UCSD-AML1 (cell line): ENCODE measurements around the gene RPL27.
"Not testable (repeated sequence)": the region's sequence is repeated elsewhere in the genome, so short reads cannot be mapped to it uniquely, and the experiment has no call there.

Experiments used
- DNase-seq: peaks from one replicate; lab custom pipeline; 2025; ENCODE audit not compliant: unreplicated experiment; lab: John Stamatoyannopoulos, UW

Gene RPL27

DNA sequence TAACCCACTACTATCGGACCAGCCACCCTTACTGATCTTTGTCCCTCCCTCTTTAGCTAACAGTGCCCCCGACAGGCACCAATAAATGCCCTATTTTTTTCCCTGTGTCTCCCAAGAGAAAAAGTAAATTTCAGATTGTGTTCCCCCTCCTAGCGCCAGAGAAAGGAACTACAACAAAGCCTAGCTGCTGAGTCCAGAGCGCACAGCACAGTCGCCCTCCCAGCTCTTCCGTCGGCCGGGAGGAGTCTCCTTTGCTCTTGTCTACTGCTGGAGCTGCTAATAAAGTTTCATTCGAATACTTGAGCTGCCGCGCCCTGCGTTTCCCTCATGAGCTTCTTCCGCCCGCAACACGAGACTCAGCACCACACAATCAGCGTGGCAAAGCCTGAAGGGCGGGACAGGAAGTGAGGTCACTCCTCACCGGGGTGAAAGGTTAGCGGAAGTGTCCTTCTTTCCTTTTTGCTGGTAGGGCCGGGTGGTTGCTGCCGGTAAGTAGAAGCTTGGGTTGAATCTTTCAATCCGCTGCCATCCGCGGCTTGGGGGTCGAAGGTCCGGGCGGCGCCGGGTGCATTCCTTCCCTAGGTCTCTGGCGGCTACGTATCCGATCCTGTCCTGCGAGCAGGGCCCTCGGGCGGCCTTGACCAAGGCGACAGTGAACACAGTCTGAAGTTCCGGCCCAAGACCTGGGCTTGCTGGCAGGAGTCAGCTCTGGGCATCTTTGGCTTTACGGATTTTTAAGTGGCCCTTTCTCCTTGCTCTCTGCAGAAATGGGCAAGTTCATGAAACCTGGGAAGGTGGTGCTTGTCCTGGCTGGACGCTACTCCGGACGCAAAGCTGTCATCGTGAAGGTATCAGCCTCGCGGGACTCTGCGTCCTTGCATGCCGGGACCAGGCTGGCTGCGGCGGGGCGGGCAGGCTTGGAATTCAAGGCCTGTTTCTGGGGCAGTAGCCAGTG is at the start of gene RPL27:
Gene RPL27 (plus strand): TSS at position 436 of the 955 bp plus-strand sequence. CDS start 332 bp downstream, at position 768.
- DNase-seq: peak; percentile 98

DNA sequence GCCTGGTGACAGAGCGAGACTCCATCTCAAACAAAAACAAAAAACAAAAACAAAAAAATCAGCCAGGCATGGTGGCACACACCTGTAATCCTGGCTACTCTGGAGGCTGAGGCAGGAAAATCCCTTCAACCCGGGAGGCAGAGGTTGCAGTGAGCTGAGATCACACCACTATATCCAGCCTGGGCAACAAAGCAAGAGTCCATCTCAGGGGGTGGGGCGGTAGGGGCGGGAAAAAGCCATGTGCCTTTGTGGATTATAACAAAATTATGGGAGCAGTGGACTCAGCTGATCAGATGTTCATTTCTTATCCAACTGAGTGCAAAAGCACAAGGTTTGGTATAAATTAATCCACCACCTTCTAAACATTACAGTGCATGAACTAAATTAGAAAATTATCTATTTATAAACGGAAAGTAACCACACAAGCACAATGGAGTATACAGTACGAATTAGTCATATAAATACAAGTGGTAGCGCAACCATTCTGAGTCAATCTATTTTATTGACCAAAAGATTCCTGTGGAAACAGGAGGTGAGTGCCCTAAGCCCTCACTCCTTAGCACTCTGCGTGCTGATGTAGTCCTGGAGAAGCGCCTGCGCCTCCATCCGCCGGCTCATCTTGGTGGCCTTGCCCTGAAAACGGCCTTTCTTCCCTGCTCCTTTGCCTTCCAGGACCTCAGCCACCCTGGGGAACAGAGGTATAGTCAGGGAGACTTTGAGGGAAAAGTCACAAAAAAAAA is 48.0 kb upstream of the RPL27 start:
- no peak for DNase-seq

DNA sequence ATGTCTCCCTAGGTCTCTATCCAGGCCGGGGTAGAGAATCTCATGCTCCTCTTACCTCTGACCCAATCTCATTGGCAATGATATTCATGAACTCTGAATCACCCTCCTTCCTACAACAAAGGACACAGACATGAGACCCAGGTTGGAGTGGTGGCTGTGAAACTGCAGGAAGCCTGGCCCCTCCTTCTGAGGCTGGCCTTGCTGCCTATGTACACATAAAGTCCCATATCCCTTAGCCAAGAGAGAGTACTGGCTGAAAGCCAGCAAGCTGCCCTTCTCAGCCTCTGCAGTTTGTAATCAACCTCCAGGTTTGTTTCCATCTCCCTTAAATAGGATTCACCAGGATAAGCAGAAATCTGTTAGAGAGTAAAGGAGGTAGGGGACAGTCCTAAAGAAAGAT is 44.5 kb upstream of the RPL27 start:
- DNase-seq: no peak

DNA sequence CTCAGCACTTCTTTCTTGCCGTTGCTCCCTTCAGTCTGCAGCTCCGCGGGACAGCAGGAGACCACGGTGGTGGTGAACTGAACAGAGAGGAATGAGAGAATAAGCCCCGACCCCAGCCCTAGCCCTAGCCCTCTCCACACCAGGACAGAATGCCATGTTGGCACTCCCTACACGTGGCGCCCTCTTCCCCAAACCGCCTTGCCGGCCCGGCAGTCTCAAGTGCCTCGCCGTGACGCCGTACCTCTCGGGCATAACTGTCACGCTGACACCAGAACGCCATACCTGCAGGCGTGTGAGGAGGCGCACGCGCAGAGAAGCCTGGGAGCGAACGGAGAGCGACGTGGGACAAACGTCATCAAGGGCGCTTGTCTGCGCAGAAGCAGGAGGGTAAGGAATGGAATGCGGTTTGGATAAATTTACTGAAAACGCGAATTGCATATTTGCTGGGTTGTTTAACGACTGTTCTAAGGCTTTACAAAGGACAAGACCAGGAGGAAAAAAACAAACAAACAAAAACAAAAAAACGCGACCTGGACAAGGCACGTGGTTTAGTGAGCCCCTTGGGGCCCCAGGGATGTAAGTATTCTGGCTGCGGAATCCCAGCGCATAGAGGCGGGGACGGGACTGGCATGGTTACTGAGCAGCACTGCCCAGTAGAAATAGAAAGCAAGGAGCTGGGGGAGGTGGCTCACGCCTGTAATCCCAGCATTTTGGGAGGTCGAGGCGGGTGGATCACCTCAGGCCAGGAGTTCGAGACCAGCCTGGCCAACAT is 33.9 kb upstream of the RPL27 start, which contains the start of gene AARSD1:
Gene AARSD1 (minus strand): TSS at position 294 of the 772 bp plus-strand sequence. CDS start 14 bp downstream, at position 280.
- peak; percentile 86 for DNase-seq

DNA sequence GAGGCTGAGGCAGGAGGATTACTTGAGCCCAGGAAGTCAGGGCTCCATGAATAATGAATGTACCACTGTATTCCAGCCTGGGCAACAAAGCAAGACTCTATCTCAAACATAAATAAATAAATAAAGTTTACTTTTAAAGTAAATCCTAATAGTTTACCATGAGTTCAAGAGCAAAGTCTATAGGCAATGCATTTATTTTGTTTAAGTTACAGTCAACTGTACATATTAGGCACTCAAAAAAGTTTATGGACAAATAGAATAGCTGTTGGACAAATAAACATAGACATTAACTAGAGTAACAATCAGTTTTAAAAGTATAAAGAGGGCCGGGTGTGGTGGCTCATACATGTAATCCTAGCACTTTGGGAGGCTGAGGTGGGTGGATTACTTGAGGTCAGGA is 30.3 kb upstream of the RPL27 start:
- DNase-seq: no peak

DNA sequence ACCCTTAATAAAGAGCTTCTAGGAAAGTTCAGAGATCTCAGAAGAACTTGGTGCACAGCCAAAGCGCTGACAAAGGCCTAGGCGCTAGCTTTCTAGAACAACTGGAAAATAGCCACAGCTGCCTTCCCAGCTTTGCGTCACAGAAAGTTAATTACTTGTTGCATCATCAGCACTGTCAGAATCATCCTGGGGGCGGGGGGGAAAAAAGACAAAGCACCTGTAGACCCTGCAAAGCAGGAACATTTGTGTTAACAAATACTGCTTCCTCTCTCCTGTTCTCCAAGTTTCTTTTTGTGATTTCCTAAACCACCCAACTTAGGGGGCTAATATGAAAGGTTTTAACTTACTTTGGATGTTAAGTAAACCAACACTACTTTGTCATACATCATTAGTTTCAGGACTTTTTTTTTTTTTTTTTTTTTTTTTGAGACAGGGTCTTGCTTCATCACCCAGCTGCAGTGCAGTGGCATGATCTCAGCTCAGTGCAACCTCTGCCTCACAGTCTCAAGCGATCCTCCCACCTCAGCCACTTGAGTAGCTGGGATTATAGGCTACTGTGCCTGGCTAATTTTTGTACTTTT is 29.1 kb upstream of the RPL27 start:
- DNase-seq: no peak

DNA sequence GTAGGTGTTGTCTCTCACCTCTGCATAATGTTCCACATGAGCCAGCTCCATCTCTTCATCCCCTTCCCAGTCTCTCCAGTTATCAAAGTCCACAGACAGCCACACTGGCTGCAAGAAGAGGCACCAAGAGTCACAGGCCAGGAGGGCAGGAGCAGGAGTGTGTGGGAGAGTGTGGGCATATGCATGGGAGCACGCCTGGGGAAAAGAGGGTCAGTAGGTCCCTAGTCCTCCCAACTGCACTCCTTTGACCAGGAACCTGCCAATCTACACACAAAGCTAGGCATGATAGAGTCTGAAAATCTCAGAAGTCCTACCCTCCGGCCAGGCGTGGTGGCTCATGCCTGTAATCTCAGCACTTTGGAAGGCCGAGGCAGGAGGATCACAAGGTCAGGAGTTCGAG is 26.6 kb upstream of the RPL27 start:
- no peak for DNase-seq

DNA sequence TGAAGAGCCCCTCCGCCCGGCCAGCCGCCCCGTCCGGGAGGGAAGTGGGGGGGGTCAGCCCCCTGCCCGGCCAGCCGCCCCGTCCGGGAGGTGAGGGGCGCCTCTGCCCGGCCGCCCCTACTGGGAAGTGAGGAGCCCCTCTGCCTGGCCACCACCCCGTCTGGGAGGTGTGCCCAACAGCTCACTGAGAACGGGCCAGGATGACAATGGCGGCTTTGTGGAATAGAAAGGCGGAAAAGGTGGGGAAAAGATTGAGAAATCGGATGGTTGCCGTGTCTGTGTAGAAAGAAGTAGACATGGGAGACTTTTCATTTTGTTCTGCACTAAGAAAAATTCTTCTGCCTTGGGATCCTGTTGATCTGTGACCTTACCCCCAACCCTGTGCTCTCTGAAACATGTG is 24.9 kb upstream of the RPL27 start:
- DNase-seq: not testable (repeated sequence)

DNA sequence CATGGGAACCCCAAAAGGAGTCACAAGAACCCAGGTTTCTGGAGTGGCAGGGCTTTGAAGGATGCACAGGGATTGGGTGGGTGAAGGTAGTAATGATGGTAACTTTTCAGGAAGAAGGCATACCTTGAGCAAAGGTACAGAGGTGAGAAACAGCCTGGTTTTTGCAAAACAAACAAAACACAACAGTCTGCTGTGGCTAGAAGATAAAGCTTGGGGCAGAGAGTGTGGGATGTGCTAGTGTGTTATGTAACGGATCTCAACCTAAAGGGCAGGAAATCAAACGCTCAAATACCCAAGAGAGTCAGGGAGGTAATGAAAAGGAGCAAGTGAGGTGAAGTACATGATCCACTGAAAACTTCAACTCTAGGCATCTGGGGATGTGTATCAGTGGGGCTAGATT is 23.0 kb upstream of the RPL27 start:
- no peak for DNase-seq

DNA sequence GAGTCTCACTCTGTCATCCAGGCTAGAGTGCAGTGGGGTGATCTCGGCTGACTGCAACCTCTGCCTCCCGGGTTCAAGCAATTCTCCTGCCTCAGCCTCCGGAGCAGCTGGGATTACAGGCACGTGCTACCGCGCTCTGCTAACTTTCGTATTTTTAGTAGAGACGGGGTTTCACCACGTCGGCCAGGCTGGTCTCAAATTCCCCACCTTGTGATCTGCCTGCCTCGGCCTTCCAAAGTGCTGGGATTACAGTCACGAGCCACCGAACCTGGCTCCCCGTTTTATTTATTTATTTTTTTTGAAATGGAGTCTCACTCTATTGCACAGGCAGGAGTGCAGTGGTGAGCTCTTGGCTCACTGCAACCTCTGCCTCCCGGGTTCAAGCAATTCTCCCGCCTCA is 22.5 kb upstream of the RPL27 start:
- DNase-seq: not testable (repeated sequence)

DNA sequence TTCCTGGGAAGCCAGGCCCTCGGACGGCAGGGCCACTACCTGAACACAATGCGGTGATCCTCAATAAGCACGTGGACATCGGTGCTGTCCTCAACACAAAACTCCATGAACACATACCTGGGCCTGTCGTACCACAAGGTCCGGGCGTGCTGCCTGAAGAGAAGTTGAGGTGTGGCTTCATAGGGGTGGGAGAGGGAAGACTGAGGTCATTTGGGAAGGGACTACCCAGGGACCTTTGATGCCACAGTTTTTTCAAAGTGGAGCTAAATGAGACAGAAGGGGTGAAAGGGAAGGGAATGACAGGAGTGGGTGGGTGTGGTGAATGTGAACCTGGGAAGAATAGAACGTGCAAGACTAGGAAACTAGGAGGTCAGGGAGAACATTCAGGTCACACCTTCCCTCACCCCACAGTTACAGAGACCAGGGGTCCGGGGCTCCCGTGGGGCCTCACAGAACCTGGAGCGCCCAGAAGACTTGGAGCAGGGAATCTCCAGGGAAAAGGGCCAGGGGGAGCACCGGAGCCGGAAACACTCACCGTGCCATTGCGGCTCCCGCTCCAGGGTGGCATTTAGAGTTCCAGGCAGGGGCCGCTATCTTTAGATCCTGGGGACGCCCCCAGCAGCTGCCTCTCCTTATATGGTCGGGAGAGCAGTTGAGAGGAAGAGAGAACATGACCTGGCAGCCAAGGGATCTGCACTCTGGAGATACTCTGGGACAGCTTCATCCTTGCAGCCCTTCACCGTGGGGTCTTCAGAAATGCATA is 18.5 kb upstream of the RPL27 start, which contains the start of gene PTGES3L:
Gene PTGES3L (minus strand): TSS at position 570 of the 763 bp plus-strand sequence. CDS start 27 bp downstream, at position 543.
- peak; percentile 66 for DNase-seq

DNA sequence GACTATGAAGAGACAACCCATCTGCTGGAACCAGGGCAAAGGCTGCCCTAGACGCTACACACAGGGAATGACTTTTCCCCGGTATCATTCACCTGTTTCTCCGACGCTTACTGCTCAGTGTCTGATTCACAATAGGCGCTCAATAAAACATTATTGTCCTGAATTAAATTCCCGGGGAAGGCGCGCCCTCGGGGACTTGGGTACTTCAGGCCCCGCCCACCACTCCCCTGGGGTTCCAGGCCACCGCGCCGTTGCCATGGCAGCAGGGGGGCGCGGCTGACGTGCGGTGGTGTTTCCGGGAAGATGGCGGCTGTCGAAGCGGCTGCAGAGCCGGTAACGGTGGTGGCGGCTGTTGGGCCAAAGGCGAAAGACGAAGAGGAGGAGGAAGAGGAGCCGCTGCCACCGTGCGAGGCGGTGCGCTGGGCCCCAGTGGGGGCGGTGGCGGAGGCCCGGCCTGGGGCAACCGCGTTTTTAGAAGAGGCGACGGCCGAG is 17.9 kb upstream of the RPL27 start, which contains the start of gene RUNDC1:
Gene RUNDC1 (plus strand): TSS at position 292 of the 492 bp plus-strand sequence. CDS start 12 bp downstream, at position 304.
- DNase-seq: peak; percentile 92

DNA sequence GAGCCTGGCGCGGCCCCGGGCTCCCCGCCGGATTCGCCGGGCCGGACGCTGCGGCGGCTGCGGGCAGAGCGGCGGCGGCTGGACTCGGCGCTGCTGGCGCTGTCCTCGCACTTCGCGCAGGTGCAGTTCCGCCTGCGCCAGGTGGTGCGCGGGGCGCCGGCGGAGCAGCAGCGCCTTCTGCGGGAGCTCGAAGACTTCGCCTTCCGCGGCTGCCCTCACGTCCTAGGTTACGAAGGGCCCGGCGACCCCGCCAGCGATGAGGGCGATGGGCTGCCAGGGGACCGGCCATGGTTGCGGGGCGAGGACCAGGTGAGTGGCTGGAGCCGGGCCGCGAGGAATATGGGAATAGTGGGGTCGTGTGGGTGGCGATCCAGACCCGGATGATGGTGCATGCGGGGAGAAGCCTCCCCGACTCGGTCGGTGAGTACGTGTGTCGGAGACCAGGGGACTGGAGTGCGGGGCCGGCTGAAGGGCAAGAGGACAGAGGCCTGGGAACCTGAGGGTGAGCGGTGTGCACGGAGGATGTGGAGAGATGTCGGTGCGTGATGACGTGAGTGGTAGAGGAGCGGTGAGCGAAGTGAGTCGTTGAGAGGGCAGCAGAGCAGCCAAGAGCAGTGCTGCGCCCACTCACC is 17.3 kb upstream of the RPL27 start:
- DNase-seq: peak; percentile 52

DNA sequence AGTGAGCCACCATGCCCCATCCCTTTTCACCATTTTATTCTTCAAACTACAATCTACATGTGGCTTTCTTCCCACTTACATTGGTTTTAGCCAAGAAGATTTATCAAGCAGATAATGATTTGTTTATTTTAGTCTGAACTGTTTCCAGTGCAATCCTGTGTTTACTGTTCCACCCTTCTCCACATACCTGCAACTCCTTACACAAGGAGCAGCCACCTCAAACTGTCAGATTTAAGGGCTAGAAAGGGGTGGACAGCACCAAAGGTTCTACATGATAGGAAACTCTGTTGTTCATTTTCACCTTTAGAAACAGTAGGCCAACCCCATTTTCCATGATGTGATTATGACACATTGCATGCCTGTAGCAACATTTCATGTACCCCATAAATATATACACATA is 16.0 kb upstream of the RPL27 start:
- DNase-seq: no peak

DNA sequence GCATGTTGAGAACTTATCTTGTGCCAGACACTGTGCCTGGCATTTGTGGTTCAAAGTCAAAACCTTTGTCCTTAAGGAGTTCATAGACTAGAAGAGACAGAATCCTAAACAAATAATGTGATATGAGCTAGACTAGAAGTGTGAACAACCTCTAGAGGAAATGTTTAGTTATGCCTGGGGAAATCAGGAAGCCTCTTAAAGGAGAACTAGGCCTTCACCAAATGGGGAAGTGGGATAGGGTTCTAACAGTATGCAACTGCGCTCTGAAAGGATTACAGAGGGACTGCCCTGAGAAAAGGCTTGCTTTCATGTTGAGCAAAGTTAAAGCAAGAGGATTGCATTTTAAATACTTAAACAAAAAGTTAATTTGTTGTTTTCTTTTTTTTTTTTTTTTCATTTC is 13.0 kb upstream of the RPL27 start:
- DNase-seq: no peak

DNA sequence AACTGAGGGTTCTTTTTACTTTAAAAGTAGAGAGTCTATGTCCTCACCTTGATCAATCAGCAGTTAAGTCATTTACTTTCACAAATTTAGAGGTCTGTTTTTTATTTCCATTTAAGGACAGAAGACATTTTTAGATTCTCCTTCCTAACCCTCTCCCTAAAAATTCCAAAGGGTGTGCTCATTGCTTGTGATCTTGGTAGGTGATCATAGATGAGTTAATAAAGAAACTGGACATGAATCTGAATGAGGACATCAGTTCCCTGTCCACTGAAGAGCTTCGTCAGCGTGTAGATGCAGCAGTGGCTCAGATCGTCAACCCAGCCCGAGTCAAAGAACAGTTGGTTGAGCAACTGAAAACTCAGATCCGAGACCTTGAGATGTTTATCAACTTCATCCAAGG is 9.1 kb upstream of the RPL27 start:
- DNase-seq: no peak

DNA sequence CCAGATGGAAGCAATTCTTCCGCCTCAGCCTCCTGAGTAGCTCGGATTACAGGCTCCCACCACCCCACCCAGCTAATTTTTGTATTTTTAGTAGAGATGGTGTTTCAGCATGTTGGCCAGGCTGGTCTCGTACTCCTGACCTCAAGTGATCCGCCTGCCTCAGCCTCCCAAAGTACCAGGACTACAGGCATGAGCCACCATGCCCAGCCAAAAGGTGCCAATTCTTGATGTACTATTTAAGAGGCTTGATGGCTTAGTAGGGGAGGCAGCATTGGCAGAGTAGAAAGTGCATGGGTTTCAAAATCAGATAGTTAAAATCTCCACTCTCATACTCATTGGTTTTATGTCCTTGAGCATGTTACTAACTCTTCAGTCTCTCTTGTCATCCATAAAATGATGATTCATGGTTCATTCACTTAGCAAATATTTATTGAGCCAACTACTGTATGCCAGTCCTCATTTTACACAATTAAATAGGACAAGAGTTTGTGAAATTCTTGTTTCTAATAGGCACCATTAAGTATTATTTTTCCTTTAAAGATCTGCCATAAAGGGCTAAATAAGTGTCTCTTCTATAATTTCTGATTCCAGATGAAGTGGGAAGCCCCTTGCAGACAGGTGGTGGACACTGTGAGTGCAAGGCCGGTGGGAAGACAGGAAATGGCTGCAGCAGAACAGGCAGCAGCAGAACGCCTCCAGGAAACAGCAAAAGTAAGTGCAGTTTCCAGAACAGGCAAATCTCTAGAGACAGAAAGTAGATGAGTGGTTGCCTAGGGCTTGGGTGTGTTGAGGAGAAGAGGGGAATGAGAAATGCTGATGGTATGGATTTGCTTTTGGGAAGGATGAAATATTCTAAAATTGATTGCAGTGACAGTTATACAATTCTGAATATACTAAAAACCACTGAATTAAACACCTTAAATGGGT is 8.2 kb upstream of the RPL27 start:
- DNase-seq: no peak

DNA sequence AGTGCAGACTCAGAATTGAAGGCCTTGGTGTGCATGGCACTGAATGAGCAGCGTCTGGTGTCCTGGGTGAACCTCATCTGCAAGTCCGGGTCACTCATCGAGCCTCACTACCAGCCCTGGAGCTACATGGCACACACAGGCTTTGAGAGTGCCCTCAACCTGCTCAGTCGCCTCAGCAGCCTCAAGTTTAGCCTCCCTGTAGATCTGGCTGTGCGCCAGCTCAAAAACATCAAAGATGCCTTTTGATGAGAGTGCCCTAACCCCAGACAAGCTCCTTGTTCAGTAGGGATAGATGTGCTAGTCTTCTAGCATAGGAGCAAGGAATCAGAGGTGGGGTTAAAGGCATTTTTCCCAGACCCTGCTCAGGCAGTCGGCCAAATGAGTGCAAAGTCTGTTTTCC is 6.7 kb upstream of the RPL27 start:
- no peak for DNase-seq
